Breast epithelium (tissue), 4 donors: Measurements from ENCODE around the gene TRMT44. TPM values are rescaled to one million over a fixed set of nuclear protein-coding genes. Genes with fewer than 3 reads are reported as not detected.

Source experiments
- DNase-seq, 2 donors: peaks; one replicate each; pipeline ENCODE4 v3.0.0-alpha.2; 2019; ENCODE audit warnings: low spot score in 2 of 2
- H3K27ac ChIP-seq, 2 donors: fragments of 200-600 bp; sonication (generic) in 1 of 2; one replicate each; pipeline ENCODE4 v1.5.1; 2016 to 2019; ENCODE audit warnings: mild to moderate bottlenecking in 1 of 2
- H3K27me3 ChIP-seq, 2 donors: fragments of 200-600 bp; sonication (generic) in 1 of 2; one replicate each; pipeline versions ENCODE4 v1.5.1 to v1.6.0; 2017 to 2019; ENCODE audit warnings: control low read depth in 1 of 2, mild to moderate bottlenecking in 1 of 2
- H3K36me3 ChIP-seq: fragments of 200-600 bp; one replicate; pipeline ENCODE4 v1.5.1; 2019
- H3K4me1 ChIP-seq, 2 donors: fragments of 200-600 bp; sonication (generic); one replicate each; pipeline ENCODE4 v1.5.1; 2016 to 2019; ENCODE audit warnings: control low read depth in 1 of 2
- H3K4me3 ChIP-seq, 3 donors: fragments of 200-600 bp; sonication (generic); 1 replicate in 2 of 3; 2 replicates in 1 of 3; pipeline ENCODE4 v1.5.1; 2016 to 2019; ENCODE audit warnings: mild to moderate bottlenecking in 3 of 3, moderate library complexity in 2 of 3
- H3K9me3 ChIP-seq, 2 donors: fragments of 200-600 bp; sonication (generic) in 1 of 2; one replicate each; pipeline ENCODE4 v1.5.1; 2016 to 2019; ENCODE audit warnings: control low read depth in 1 of 2
- POLR2A ChIP-seq: fragments of 450-650 bp; IDR thresholded peaks from one replicate; pipeline ENCODE4 v1.6.1; 2016; ENCODE audit warnings: antibody characterized with exemption, mild to moderate bottlenecking, moderate library complexity
- POLR2AphosphoS5 ChIP-seq, 3 donors: sonication (generic); formaldehyde crosslinking; IDR thresholded peaks; one replicate each; pipeline ENCODE4 v1.6.1; 2017; ENCODE audit warnings: antibody characterized with exemption in 3 of 3
- intact Hi-C: fragments of 100-400 bp; cut with DNase I; formaldehyde crosslinking; loops from one replicate; pipeline ENCODE4 v1.15.1; 2023; ENCODE audit warnings: low total_unique reads
- total RNA-seq, 3 donors: library from RNA; depleted of rRNA; stranded (reverse); fragments of >200 nt; gene quantifications; one replicate each; pipeline ENCODE4 v1.1.0, GENCODE V29; 2016
- TF ChIP-seq, protein P1 (sequence below), 3 donors: fragments of 450-650 bp; IDR thresholded peaks; one replicate each; pipeline ENCODE4 v1.5.1; 2016 to 2017; ENCODE audit warnings: antibody characterized with exemption in 3 of 3, mild to moderate bottlenecking in 3 of 3, moderate library complexity in 3 of 3

Gene TRMT44
- total RNA-seq, 3 donors from 2014 or later = 24.6 to 47.7 (median 28.2) TPM

DNA sequence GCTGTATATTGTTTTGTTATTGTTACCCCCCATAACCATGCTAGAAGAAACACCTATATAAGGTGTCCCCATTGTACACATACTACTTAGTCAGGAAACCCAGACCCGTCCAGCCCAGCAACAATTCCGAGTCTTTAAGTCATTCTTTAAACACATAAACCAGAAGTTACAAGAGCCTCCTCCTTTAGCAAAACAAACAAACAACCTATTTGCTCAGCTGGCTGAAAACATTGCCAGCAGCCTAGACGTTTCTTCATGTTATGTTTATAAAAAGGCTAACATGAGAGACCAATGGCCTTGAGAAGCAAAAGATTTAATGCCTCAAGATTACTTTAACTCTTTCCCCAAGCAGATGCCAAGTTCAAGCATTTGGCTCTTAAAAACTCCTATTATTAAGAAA, 1.4 kb upstream of the TRMT44 start:
- no peaks in the 10 kb centered on the region for H3K36me3 ChIP-seq
- H3K9me3 ChIP-seq = peaks cover 0 to 6% of the 10 kb centered on the region in 2 donors
- no peak for TF ChIP-seq POLR2AphosphoS5 (IDR thresholded peaks at IDR 0.05)
- no peak for TF ChIP-seq POLR2A
- intact Hi-C loops = no loop called here
- H3K4me1 ChIP-seq = peaks cover 10 to 28% of the 10 kb centered on the region in 2 donors
- DNase-seq = peak in 1 of 2 donors; percentile 33
- H3K4me3 ChIP-seq = peak overlapping the region in 1 of 3 donors; percentile 97
- H3K27ac ChIP-seq = peak overlapping the region; percentile 96 to 97
- no peaks in the 10 kb centered on the region for H3K27me3 ChIP-seq

DNA sequence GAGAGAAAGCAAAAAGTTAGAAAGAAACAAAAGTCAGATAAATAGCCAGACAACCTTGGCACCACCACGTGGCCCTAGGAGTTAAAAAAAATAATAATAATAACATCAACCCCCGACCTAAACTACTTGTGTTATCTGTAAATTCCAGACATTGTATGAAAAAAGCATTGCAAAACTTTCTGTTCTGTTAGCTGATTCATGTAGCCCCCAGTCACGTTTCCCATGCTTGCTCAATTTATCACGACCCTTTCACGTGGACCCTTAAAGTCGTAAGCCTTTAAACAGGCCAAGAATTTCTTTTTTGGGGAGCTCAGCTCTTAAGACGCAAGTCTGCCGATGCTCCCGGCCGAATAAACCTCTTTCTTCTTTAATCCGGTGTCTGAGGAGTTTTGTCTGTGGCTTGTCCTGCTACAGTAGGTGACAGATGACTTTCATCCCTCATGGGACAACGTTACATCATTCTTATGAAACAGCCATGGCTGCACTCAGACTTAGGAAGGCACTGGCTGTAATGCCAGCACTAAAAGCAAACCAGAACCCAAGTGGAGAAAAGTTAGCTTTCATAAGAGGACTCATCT, 574 bp upstream of the TRMT44 start:
- TF ChIP-seq POLR2AphosphoS5 (IDR thresholded peaks at IDR 0.05) = no peak
- TF ChIP-seq, protein P1, sequence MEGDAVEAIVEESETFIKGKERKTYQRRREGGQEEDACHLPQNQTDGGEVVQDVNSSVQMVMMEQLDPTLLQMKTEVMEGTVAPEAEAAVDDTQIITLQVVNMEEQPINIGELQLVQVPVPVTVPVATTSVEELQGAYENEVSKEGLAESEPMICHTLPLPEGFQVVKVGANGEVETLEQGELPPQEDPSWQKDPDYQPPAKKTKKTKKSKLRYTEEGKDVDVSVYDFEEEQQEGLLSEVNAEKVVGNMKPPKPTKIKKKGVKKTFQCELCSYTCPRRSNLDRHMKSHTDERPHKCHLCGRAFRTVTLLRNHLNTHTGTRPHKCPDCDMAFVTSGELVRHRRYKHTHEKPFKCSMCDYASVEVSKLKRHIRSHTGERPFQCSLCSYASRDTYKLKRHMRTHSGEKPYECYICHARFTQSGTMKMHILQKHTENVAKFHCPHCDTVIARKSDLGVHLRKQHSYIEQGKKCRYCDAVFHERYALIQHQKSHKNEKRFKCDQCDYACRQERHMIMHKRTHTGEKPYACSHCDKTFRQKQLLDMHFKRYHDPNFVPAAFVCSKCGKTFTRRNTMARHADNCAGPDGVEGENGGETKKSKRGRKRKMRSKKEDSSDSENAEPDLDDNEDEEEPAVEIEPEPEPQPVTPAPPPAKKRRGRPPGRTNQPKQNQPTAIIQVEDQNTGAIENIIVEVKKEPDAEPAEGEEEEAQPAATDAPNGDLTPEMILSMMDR (IDR thresholded peaks at IDR 0.05) = no peak
- TF ChIP-seq POLR2A = no peak
- Histone ChIP-seq H3K4me3 (peak overlapping the region; percentile 97 to 100 (median 99)), H3K27ac (peak overlapping the region; percentile 96 to 97), H3K9me3 (peaks cover 0 to 6% of the 10 kb centered on the region in 2 donors), H3K4me1 (peaks cover 10 to 28% of the 10 kb centered on the region in 2 donors), H3K27me3 (no peaks in the 10 kb centered on the region), H3K36me3 (no peaks in the 10 kb centered on the region)
- intact Hi-C loops = no loop called here
- peak in 1 of 2 donors; percentile 30 for DNase-seq

DNA sequence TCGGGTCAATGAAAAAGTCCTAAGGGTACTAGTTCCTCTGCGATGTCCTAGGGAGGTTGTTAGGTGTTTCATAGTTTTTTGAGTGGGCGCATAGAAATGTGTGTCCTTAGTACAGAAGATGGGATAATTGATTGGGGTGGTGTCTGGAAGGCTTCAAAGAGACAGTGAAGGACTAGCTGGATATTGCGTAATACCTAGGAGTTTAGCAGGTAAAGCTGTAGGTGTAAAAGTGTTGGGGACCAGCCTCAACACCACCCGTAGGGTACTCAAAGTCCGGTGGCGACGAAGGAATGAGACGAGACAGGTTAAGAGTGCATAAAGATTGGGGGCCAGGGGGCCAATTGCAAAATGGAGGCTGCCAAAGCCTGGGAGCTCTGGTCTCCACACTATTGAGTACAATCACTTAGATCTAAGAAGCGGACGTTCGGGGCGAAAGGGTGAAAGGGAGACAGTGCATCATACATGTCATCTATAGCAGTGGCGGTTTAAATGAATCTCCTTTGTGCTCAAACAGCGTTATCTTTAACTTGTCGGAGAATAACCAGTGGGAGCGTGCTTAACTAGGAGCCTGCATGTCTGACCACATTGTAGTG, 1.0 kb downstream of the TRMT44 start:
- Histone ChIP-seq H3K27me3 (no peaks in the 10 kb centered on the region), H3K9me3 (peaks cover 0 to 6% of the 10 kb centered on the region in 2 donors), H3K4me1 (peaks cover 10 to 22% of the 10 kb centered on the region in 2 donors), H3K36me3 (no peaks in the 10 kb centered on the region), H3K27ac (peak overlapping the region in 1 of 2 donors; percentile 96), H3K4me3 (peak overlapping the region; percentile 97 to 100 (median 99))
- no peak for DNase-seq
- intact Hi-C loops = no loop called here
- TF ChIP-seq, protein P1 (IDR thresholded peaks at IDR 0.05) = no peak
- no peak for TF ChIP-seq POLR2A
- no peak for TF ChIP-seq POLR2AphosphoS5 (IDR thresholded peaks at IDR 0.05)

DNA sequence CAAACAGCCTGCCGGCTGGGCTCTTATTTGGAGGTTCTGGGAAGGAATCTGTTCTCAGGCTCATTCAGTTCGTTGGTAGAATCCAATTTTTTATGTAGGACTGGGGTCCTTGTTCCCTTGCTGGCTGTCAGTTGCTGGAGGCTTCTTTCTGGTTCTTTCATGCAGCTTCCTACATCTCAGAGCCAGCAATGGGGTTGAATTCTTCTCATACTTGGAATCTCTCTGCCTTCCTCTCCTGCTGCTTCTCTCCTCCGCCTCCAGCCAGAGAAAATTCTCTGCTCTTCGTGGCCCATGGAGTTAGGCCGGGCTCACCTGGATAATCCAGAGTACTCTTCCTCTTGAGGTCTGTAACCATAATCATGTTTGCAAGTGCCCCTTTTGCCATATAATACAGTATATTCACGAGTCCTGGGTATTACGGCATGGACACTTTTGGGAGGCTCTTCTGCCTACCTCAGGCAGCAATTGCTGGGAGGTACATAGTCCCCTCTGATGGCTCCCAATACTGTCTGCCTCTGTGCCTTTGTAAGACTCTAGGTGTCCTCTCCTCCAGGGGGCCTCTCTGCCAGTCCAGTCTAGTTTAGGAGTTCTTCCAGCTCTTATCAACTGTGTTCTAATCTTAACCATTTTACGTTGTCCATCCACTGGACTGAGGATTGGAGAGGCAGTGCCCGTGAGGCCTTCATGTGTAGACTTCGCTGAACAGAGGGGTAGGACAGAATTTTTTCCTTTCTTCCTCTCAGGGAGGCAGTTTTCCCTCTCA, 2.2 kb downstream of the TRMT44 start:
- peaks cover 10 to 22% of the 10 kb centered on the region in 2 donors for H3K4me1 ChIP-seq
- no peak overlapping the region for H3K27ac ChIP-seq
- no peak for TF ChIP-seq POLR2AphosphoS5 (IDR thresholded peaks at IDR 0.05)
- TF ChIP-seq, protein P1 (IDR thresholded peaks at IDR 0.05) = no peak
- TF ChIP-seq POLR2A = no peak
- H3K36me3 ChIP-seq = no peaks in the 10 kb centered on the region
- intact Hi-C loops = no loop called here
- peaks cover 0 to 6% of the 10 kb centered on the region in 2 donors for H3K9me3 ChIP-seq
- no peaks in the 10 kb centered on the region for H3K27me3 ChIP-seq
- DNase-seq = no peak
- peak overlapping the region in 2 of 3 donors; percentile 97 to 100 for H3K4me3 ChIP-seq

GRCh38 chr4:8443801-8444200, 3.2 kb downstream of the TRMT44 start:
- Histone ChIP-seq H3K36me3 (no peaks in the 10 kb centered on the region), H3K9me3 (peaks cover 0 to 6% of the 10 kb centered on the region in 2 donors), H3K27ac (no peak overlapping the region), H3K4me1 (peaks cover 10 to 21% of the 10 kb centered on the region in 2 donors), H3K27me3 (no peaks in the 10 kb centered on the region), H3K4me3 (no peak overlapping the region)
- DNase-seq = no peak
- intact Hi-C loops = no loop called here
- TF ChIP-seq POLR2AphosphoS5 (IDR thresholded peaks at IDR 0.05) = no peak
- no peak for TF ChIP-seq POLR2A
- TF ChIP-seq, protein P1 (IDR thresholded peaks at IDR 0.05) = no peak
